GM12865 (cell line): ENCODE measurements around the gene ERG.

Experiments used
- DNase-seq: peaks from one replicate; pipeline ENCODE4 v3.0.0; 2010; ENCODE audit warnings: low read depth
- H3K4me3 ChIP-seq: 2 replicates; pipeline ENCODE4 v1.5.1; 2011; ENCODE audit warnings: mild to moderate bottlenecking, low read depth, low read length, control low read depth
- TF ChIP-seq, protein P1 (sequence below): IDR thresholded peaks from 2 replicates; pipeline ENCODE4 v1.5.1; 2011; ENCODE audit warnings: low read length, control low read depth, low read depth, inconsistent platforms; ENCODE audit not compliant: insufficient read depth; ENCODE audit errors: missing control alignments

Gene ERG

DNA sequence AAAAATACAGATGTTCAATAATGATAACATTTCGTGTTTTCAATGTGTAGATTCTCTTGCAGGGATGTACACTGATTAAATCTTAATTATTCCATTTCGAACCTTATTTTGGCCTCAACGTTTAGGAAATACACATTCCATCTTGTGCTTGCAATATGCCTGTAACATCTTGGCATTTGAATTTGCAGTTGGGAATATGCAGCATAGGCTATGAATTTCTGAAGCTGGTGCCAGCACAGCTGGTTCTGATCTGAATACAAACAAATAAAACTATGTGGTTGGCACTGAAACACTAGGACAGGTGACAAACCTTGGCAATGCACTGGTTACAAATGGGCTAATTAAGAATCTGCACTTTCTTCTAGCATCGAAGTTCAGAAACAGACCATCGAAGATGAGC is 108.4 kb downstream of the ERG start:
- TF ChIP-seq, protein P1, sequence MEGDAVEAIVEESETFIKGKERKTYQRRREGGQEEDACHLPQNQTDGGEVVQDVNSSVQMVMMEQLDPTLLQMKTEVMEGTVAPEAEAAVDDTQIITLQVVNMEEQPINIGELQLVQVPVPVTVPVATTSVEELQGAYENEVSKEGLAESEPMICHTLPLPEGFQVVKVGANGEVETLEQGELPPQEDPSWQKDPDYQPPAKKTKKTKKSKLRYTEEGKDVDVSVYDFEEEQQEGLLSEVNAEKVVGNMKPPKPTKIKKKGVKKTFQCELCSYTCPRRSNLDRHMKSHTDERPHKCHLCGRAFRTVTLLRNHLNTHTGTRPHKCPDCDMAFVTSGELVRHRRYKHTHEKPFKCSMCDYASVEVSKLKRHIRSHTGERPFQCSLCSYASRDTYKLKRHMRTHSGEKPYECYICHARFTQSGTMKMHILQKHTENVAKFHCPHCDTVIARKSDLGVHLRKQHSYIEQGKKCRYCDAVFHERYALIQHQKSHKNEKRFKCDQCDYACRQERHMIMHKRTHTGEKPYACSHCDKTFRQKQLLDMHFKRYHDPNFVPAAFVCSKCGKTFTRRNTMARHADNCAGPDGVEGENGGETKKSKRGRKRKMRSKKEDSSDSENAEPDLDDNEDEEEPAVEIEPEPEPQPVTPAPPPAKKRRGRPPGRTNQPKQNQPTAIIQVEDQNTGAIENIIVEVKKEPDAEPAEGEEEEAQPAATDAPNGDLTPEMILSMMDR, result no peak
- no peak for DNase-seq
- no peak overlapping the region for H3K4me3 ChIP-seq

DNA sequence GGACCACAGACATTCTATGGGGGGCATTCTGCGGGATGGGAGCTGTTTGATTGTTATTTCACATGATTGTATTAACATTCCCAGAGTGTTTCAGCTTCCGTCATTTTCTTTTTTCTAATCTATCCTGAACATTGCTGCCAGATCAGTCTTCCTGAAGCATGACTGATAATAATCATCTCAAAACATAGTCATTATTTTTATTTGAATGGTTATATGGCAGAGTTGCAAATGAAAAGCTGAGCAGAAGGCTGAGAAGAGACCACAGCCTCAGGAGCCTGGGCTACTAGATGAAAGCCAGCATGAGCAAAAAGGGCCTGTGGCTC is 109.0 kb downstream of the ERG start:
- TF ChIP-seq, protein P1, result no peak
- no peak overlapping the region for H3K4me3 ChIP-seq
- no peak for DNase-seq

DNA sequence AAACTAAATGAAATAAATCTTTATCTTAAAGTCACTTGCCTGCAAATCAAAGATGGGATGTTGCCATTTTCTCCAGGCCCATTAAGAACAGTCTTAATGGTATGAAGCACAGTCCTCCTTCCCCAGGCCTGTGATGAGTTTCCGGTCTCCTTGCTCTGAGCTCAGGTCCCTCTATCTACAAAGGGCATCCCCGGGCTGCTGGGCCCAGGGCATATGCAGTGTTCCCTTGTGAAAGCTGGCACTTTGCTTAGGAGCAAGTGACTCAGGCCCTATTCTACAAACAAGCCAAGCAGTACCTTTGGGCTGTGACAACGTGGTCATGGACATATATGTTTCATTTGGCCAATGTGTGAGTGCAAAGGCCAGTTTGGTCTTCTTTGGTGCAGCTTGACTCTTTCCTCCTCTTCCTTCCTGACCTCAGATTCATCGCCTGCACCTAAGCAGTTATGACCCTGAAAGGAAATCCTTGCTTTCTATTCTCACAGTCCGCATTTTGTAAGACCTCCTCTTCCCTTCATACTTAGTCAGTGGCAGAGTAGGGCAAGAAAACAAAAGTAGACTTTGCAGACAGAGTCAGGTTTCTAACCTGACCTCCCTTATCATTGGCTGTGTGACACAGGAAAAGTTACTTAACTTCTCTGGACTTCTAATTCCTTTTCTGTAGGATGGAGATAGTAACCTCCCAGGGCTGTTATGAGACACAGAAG is 109.5 kb downstream of the ERG start:
- no peak overlapping the region for H3K4me3 ChIP-seq
- DNase-seq, result no peak
- TF ChIP-seq, protein P1, result no peak

DNA sequence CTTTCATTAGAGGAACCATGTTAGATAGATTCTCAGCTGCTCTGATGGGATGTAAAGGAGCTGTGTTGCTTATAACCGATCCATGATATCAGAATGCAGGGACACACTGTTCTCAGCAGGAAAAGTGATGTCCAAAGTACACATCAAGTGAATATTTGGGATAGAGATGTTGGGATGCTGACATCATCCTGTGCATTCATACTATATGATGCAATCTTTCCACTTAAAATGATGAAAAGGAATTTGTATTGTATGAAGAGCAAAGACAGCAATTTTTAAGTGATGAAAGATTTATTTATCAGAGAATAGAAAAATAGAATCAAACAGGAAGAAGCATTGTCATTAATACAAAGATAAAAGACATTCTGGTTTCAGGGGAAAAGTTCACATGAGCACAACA is 110.1 kb downstream of the ERG start:
- DNase-seq, result no peak
- H3K4me3 ChIP-seq, result no peak overlapping the region
- TF ChIP-seq, protein P1, result no peak

DNA sequence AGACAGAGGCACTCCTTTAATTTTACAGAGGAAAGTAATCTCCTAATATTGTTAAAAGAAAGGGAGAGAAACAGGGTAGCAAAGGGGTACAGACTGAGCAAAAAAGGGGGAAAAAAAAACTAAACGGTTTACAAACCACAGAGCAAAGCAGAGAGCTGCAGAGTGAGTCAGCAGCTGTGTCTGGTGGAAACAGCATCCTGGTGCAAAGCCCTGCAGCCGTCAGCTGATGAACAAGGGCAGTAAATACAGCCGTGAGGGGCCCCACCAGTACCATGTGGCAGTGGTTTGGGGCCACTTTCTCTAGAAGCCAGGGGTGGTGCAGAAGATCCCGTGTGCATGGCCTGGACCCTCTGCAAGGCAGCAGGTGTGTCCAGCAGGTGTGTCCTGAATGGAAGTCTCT is 111.3 kb downstream of the ERG start:
- DNase-seq, result no peak
- no peak overlapping the region for H3K4me3 ChIP-seq
- TF ChIP-seq, protein P1, result no peak

DNA sequence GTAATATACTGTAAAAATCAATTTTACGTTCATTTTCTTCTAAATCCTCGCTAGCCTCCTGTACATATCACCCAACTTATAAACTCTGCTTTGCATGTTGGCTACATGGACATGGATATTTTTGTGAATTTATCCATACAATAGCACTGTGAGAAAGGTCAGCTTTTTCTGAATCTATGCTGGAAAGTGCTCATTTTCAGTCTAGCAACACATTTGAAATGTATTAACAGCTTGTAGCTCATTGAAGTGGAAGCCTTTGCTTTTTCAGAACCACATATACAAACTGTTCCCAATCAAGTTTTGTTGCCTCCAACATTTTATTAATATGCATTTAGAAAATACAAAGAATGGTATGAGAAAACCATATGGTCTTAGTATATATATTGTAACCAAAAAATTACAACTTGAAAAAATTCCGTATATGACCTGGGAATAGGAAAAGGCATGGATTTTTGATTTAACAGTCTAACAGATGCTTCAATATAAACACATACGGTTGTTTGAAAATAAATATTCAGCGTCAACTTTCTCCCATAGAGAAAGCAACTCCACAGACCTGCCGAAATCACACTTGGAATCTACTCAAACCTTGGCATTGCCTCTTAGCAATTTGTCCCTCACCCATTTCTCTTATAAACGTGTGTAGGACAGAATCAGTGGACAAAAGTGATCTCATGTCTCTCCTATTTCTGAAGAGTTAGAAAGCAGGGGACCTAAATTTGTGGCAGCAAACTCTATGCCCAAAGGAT is 112.7 kb downstream of the ERG start:
- H3K4me3 ChIP-seq, result no peak overlapping the region

More for the DNA sequence above, 112.7 kb downstream of the ERG start:
- TF ChIP-seq, protein P1, result no peak
- no peak for DNase-seq
